Limb (tissue), 2 donors: ENCODE measurements around the gene NOPCHAP1.
"Not testable (repeated sequence)": the region's sequence is repeated elsewhere in the genome, so short reads cannot be mapped to it uniquely, and the experiment has no call there.

Source experiments
- DNase-seq, 2 donors: peaks; one replicate each; pipeline ENCODE4 v3.0.0-alpha.2; 2016; ENCODE audit errors: extremely low spot score in 2 of 2

Gene NOPCHAP1, protein sequence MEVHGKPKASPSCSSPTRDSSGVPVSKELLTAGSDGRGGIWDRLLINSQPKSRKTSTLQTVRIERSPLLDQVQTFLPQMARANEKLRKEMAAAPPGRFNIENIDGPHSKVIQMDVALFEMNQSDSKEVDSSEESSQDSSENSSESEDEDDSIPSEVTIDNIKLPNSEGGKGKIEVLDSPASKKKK

DNA sequence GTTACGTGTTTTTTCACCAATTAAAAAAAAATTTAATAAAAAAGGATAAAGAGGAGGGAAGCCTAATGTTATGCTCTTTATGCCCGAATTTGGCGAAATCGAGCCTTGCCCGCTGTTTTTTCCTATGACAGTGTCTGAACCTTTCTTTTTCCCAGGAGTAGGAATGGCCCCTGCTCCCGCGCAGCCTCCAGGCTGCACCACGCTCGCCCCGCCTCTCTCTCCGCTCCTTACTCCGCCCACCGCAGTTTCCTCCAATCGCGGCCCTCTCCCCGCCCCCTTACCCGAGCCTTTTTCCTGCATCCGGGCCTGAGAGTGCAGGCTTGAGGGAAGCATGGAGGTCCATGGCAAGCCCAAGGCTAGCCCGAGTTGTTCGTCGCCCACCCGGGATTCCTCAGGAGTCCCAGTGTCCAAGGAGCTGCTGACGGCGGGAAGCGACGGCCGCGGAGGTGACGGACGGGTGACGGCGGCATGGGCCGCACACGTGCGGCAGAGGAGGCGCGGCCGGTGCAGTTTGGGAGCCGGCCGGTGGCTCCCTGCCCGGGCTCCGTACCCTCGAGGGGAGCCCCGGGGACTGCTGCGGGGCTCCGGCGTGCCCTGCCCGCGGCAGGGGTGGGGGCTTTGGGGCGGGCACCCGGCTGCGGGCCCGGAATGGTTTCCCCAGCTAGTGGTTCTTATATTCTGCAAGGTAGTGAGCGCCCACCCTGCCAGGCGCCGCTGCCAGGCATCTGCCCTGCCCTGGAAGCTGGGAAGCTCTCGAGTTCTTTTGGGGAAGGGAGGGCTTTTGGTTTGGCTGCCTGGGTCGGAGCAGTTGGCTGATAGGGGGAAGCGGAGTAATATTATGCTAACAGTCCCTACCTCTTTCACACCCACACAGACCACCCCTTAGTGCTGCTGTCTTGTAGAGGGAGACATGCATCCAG is at the start of gene NOPCHAP1:
TSS of gene NOPCHAP1 (plus strand) at position 295 of the 920 bp plus-strand sequence. CDS start at position 332, 37 bp downstream.
- peak; percentile 93 to 95 for DNase-seq

- no peak for DNase-seq
Measured at GRCh38 chr12:104938371-104938770, 47.7 kb upstream of the NOPCHAP1 start.

DNA sequence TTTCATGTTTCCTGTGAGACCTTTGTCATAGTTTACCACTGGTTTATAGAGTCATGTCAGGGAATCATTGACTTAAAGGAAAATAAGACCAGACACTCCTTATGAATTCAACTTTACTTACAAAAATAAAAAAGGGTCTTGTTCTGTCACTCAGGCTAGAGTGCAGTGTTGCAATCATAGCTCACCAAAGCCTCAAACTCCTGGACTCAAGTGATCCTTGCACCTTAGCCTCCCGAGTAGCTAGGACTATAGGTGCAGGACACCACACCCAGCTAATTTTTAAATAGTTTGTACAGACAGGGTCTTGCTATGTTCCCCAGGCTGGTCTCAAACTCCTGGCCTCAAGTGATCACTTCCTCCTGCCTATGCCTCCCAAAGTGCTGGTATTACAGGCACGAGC is 47.0 kb upstream of the NOPCHAP1 start:
- no peak for DNase-seq

DNA sequence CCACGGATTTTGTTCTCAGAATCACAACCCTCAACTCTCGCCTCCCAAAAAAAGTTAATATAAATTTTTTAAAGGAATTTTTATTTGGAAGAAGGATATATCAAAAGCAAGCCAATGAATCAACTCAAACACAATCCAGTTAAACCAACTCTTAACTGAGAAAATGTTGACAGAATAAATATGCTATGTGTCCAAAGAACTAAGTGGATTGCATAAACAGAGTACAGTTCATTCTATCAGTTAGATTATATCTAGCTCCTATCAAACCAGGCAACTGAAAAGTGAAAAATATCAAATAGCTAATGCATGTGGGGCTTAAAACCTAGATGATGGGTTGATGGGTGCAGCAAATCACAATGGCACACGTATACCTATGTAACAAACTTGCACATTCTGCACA is 44.7 kb upstream of the NOPCHAP1 start:
- DNase-seq, result no peak

GRCh38 chr12:104942075-104942474 is 44.0 kb upstream of the NOPCHAP1 start:
- no peak for DNase-seq

GRCh38 chr12:104943401-104943800 is 42.7 kb upstream of the NOPCHAP1 start:
- DNase-seq, result not testable (repeated sequence)

DNA sequence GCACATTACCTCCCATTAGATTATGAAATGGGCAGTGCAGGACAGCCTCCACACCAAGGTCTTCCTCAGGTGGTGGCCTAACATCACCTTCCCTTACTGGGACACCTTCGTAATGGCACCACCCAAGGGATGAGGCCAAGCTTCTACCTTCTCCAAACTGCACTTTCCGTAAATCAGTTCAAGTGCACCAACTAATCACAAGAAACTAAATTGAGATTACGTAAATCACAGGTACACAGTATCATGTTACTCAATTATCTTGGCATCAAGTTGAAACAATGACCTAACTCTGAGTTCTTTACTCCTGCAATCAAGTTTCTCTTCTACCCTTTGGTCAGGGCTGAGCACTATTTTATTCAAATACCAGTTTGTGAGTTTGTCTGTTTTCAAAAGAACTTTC is 41.9 kb upstream of the NOPCHAP1 start:
- DNase-seq, result no peak

DNA sequence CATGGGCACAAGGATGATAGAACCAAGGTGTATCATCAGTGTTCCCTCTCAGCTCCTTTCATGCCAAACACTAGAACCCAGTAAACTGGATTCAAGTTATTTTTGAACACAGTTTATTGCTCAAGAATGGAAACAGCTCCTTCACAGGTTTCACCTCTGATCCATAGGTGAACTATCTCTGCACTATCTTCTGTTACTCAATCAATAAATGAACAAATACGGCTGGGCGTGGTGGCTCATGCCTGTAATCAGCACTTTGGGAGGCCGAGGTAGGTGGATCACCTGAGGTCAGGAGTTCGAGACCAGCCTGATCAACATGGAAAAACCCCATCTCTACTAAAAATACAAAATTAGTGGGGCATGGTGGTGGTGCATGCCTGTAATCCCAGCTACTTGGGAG is 37.4 kb upstream of the NOPCHAP1 start:
- not testable (repeated sequence) for DNase-seq

DNA sequence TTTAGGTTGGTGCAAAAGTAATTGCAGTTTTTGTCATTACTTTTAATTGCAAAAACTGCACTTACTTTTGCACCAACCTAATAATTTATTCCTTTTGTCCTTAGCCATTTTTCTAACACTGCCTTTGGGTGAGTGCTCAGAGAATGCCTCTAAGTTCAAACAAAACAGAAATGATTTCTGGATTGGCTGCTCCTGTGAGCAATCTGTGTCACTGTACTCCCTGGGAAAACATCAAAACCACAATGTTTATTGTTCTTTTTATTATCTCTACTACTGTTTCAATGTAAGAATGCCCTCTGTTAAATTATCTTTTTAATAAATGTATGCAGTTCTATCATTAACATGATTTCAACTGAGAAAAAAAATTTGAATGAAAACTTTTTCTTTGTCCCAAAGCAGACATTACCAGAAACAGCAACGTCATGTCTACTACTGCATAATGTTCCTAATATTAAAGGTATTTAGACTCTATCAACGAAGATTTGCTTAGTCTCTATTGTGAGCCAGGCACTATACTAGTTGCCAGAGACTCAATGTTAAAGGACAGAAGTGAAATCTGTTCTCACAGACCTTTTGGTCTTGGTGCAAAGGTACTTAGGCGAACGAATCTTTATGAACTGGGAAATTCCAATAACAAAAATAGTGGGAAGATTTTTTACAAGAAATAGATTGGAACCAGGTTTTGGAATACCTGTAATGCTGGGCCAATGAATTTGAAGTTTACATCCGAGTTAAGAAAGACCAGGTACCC is 34.2 kb upstream of the NOPCHAP1 start:
- DNase-seq, result no peak

DNA sequence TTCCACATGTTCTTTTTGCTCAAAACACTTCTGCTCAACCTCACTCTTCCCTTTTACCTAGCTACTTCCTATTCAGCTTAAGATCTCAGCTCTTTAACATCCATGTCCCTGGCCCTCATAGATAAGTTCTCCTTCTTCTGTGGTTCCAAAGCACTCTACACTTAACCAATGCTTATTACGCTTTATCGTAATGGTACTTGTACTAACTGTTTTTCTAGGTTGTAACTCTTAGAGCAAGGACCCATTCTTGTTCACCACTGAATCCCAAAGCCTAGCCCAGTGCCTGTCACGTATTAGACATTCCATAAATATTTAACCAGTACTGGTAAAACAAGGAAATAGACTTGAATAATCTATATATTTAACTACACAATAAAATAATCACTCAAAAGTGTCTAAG is 33.3 kb upstream of the NOPCHAP1 start:
- no peak for DNase-seq

DNA sequence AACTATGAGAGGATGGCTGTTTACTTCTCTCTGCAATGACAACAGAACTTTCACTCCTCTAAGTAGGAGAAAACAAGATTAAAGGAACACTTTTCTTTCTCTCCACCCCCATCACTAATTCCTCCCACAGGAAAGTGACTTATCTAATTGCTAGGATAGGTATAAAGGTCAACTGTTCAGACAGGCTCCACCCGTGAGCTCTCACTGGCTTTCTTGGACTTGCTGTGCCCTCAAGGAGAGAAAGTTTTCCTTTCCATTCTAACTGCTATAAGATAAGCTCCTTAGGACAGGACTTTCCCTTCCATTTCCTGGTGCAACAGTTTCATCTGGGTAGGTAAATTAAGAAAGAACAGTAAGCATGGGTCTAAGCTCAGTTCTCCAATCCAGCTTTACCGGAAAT is 32.8 kb upstream of the NOPCHAP1 start:
- no peak for DNase-seq

DNA sequence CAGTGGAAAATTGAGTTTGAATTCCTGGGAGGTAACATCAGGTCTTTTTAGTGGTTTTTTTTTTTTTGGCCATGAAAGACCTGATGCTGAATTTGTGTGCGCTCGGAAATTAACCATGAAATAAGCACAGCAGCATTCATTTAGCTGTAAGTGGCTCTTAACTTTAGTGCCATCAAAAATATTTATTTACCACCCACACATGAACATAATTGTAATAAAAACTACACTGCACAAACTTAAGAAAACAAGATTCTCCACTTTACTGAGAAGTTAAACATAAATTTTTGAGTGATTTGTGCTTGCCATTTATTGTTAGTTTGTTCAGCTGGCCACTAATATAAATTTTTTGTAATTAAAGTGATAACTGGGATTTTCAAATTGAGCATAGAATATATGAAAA is 30.4 kb upstream of the NOPCHAP1 start:
- no peak for DNase-seq

DNA sequence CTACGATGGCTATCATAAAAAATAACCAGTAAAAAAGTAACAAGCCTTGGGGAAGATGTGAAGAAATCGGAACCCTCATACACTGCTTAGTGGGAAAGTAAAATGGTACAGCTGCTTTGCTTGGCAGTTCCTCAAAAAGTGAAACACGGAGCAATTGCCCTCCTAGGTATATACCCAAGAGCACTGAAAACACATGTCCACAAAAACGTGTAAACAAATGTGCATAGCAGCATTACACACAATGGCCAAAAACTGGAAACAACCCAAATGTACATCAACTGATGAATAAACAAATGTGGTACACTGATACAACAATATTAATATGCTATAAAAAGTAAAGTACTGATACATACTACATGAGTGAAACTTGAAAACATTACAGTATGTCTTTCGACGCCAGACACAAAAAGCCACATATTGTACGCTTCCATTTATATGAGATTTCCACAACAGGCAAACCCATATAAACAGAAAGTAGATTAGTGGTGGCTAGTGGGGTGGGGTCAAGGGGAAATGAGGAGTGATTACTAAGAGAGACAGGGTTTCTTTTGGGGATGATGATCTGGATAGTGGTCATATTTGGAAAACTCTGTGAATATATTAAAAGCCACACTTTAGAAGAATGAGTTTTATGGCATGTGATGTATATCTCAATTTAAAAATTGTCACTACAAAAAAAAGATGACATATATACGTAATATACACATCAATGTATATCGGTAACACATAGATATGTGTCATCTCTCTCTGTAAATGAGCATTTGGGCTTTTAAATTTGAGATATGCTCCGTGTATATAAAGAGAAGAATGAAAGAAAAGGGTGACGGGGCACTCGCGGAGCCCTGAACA is 29.0 kb upstream of the NOPCHAP1 start:
- no peak for DNase-seq

GRCh38 chr12:104957719-104958000 is 28.5 kb upstream of the NOPCHAP1 start:
- DNase-seq, result no peak

DNA sequence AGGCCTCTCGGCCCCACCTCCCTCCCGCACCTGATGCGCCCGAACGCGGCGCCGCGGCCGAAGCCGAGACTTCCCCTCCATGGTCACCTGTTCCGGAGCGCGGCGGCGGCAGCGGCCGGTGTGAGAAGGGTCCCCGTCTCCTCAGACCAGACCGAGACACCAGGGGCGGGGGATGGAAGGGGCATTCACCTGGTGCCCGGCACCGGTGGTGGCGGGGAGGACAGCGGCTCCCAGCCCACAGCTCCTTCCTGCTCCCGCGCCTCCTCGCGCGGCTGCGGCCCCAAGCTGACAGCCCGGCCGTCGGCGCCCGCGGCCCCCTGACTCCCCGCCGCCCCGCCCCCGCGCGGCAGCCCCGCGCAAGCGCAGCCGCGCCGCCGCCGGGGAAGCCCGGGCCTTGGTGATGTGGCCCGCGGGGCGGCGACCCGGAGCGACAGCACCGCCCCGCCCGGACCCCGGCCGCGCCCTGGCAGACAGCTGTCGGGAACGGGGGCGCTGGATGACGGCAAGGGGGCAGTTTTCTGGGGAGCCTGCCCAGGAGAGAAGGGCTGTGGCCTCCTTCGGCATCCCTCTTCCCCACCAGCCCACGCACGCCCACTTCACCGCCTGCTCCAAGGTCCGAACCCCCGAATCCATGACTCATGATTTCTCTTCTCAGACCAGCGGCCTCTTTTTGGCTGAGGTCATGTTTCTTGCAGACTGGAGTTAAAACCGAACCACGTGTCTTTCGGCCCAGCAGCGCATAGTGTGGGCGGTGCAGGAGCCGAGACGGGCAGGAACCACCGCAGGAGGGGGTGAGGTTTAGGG is 27.9 kb upstream of the NOPCHAP1 start, which contains the start of gene SLC41A2:
TSS of gene SLC41A2 (minus strand) at position 290 of the 804 bp plus-strand sequence. CDS start 29,763 bp downstream, outside the sequence.
- DNase-seq, result peak; percentile 55 to 85

DNA sequence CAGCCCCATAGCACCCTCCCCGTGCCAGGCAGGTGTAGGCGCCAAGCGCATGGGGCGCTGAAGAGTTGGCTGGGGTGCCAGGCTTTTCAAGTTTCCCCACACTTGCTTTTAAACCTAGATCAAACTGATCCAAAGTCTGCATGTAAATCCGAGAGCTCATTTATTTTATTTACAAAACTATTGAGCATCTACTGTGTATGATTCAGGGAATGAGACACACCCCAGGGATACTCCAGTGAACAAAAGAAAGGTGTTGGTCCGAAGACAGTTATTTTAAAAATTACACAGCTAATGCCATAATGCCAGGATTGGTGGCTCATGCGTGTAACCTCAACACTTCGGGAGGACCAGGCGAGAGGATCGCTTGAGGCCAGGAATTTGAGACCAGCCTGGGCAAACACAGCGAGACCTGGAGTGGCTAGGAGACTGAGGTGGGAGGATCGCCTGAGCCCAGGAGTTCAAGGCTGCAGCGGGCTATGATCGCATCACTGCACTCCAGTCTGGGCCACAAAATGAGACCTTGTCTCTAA is 27.2 kb upstream of the NOPCHAP1 start:
- DNase-seq, result peak in 1 of 2 donors; percentile 32

DNA sequence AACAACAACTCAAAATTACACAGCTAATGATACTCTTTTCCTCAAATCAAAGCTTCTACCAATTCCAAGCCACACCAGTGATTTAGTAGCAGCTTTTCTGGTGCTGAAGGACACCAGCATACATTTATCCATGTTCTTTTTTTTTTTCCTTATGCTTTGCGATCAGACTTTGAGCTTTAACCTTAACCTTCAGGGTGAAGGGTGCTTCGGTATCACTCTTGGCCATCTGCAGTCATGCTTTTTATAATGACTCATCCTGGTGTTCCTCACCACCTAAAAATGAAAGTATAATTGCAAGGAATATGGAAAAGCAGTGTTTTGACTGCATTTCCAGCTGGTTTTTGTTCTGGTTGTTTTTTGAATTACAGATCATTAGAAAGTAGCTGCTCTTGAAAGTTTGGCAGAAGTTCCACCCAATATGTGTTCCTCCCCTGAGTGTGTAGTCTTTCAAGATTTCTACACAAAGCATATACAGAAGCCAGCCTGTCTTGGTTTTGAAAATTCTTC is 26.7 kb upstream of the NOPCHAP1 start:
- no peak for DNase-seq

GRCh38 chr12:104960464-104960863 is 25.7 kb upstream of the NOPCHAP1 start:
- no peak for DNase-seq

- DNase-seq, result no peak
Measured at GRCh38 chr12:104963757-104964156, 22.4 kb upstream of the NOPCHAP1 start.
